Uterus (tissue), 2 donors: Measurements from ENCODE around the gene CCL14.

Experiments
- POLR2A ChIP-seq, 2 donors: fragments of 450-650 bp; IDR thresholded peaks; one replicate each; pipeline ENCODE4 v1.6.1; 2016; ENCODE audit warnings: antibody characterized with exemption in 2 of 2, mild to moderate bottlenecking in 1 of 2, moderate library complexity in 1 of 2
- TF ChIP-seq, protein P1 (sequence below), 4 experiments: fragments of 200-600 bp in 2 of 4; fragments of 450-650 bp in 2 of 4; sonication (generic) in 2 of 4; IDR thresholded peaks; one replicate each; pipeline ENCODE4 v1.5.1; 2016 to 2019; ENCODE audit warnings: antibody characterized with exemption in 4 of 4, mild to moderate bottlenecking in 2 of 4, moderate library complexity in 1 of 4

GRCh38 chr17:36027761-36028160, 41.2 kb upstream of the CCL14 start:
- TF ChIP-seq POLR2A (IDR thresholded peaks at IDR 0.05) = no peak
- TF ChIP-seq, protein P1, sequence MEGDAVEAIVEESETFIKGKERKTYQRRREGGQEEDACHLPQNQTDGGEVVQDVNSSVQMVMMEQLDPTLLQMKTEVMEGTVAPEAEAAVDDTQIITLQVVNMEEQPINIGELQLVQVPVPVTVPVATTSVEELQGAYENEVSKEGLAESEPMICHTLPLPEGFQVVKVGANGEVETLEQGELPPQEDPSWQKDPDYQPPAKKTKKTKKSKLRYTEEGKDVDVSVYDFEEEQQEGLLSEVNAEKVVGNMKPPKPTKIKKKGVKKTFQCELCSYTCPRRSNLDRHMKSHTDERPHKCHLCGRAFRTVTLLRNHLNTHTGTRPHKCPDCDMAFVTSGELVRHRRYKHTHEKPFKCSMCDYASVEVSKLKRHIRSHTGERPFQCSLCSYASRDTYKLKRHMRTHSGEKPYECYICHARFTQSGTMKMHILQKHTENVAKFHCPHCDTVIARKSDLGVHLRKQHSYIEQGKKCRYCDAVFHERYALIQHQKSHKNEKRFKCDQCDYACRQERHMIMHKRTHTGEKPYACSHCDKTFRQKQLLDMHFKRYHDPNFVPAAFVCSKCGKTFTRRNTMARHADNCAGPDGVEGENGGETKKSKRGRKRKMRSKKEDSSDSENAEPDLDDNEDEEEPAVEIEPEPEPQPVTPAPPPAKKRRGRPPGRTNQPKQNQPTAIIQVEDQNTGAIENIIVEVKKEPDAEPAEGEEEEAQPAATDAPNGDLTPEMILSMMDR (IDR thresholded peaks at IDR 0.05) = no peak
